PFSK-1 (cell line): ENCODE measurements around the gene KRT40.

Experiments
- FOXP2 ChIP-seq: optimal IDR thresholded peaks from 2 replicates; pipeline ENCODE3; 2011; ENCODE audit warnings: borderline replicate concordance, control low read depth, inconsistent platforms; ENCODE audit not compliant: insufficient read depth; ENCODE audit errors: extremely low read length, extremely low read depth
- POLR2AphosphoS5 ChIP-seq: IDR thresholded peaks from 2 replicates; pipeline ENCODE4 v1.6.1; 2012; ENCODE audit warnings: low read depth, mild to moderate bottlenecking, control low read depth, low read length, moderate library complexity
- SIN3A ChIP-seq: IDR thresholded peaks from 2 replicates; pipeline ENCODE4 v1.6.1; 2012; ENCODE audit warnings: mild to moderate bottlenecking, low read length, moderate library complexity, borderline replicate concordance; ENCODE audit not compliant: insufficient read depth
- TF ChIP-seq, protein P1 (sequence below), 2 experiments: IDR thresholded peaks; 2 replicates each; pipeline versions ENCODE4 v1.6.1 to v1.8.0; 2011 to 2012; ENCODE audit warnings: low read depth in 2 of 2, low read length in 2 of 2, control low read depth in 1 of 2, inconsistent platforms in 1 of 2, mild to moderate bottlenecking in 1 of 2, moderate library complexity in 1 of 2; ENCODE audit not compliant: insufficient read depth in 1 of 2

DNA sequence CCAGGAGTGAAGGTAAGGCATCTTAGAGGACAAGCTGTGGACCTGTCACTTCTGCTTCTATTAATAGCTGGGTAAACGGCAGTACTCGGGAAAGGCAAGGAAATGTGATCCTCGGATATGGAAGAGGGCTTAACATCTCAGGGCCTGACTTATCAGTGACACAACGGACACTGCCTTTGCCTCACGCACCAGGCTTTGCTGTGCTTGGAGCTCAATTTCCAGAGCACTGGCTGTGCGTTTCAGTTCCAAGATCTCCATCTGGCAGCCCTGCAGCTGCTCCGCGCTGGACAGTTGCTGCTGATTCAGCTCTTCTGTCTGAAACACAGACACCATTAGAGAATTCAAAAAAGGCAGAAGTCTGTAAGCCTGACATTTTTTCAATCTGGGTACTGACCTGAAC, 3.5 kb downstream of the KRT40 start:
- TF ChIP-seq SIN3A (no peak), POLR2AphosphoS5 (no peak), FOXP2 (no peak)
- TF ChIP-seq, protein P1, sequence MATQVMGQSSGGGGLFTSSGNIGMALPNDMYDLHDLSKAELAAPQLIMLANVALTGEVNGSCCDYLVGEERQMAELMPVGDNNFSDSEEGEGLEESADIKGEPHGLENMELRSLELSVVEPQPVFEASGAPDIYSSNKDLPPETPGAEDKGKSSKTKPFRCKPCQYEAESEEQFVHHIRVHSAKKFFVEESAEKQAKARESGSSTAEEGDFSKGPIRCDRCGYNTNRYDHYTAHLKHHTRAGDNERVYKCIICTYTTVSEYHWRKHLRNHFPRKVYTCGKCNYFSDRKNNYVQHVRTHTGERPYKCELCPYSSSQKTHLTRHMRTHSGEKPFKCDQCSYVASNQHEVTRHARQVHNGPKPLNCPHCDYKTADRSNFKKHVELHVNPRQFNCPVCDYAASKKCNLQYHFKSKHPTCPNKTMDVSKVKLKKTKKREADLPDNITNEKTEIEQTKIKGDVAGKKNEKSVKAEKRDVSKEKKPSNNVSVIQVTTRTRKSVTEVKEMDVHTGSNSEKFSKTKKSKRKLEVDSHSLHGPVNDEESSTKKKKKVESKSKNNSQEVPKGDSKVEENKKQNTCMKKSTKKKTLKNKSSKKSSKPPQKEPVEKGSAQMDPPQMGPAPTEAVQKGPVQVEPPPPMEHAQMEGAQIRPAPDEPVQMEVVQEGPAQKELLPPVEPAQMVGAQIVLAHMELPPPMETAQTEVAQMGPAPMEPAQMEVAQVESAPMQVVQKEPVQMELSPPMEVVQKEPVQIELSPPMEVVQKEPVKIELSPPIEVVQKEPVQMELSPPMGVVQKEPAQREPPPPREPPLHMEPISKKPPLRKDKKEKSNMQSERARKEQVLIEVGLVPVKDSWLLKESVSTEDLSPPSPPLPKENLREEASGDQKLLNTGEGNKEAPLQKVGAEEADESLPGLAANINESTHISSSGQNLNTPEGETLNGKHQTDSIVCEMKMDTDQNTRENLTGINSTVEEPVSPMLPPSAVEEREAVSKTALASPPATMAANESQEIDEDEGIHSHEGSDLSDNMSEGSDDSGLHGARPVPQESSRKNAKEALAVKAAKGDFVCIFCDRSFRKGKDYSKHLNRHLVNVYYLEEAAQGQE (IDR thresholded peaks at IDR 0.05; ENCODE audit: insufficient read depth in 1 of 2, low read depth in 2 of 2, low read length in 2 of 2) = no peak
